Gastroesophageal sphincter (tissue), 3 donors: Measurements from ENCODE around the gene IRGQ.

Experiments
- CTCF ChIP-seq, 4 experiments: fragments of 200-600 bp in 2 of 4; fragments of 450-650 bp in 2 of 4; sonication (generic) in 1 of 4; IDR thresholded peaks; one replicate each; pipeline ENCODE4 v1.5.1; 2017 to 2019; ENCODE audit warnings: antibody characterized with exemption in 4 of 4, mild to moderate bottlenecking in 2 of 4, moderate library complexity in 2 of 4
- EP300 ChIP-seq: sonication (generic); formaldehyde crosslinking; IDR thresholded peaks from one replicate; pipeline ENCODE4 v1.6.1; 2017; ENCODE audit warnings: antibody characterized with exemption, mild to moderate bottlenecking

- TF ChIP-seq CTCF (IDR thresholded peaks at IDR 0.05) = no peak
- no peak for TF ChIP-seq EP300
These were observed 43.3 kb downstream of the IRGQ start for GRCh38 chr19:43552616-43553015.
